ENCODE measurements around the gene IGSF22. TPM values are rescaled to one million over a fixed set of nuclear protein-coding genes. Genes with fewer than 3 reads are reported as not detected.

The IGSF22 gene
- polyA plus RNA-seq, 1 of the 3 experiments (the other 2 are of a cell fraction): 0.02 TPM

GRCh38 chr11:18741783-18742182 lies 15.8 kb upstream of the IGSF22 start:
- H3K9me3 ChIP-seq: no peaks in the 10 kb centered on the region
- POLR2A ChIA-PET: no interaction called here
- no peak for TF ChIP-seq RAD21 (IDR thresholded peaks at IDR 0.05; ENCODE audit: low read length)
- TF ChIP-seq MXI1 (IDR thresholded peaks at IDR 0.05; ENCODE audit: low read depth, low read length): no peak
- TF ChIP-seq PBX3 (IDR thresholded peaks at IDR 0.05): no peak
- TF ChIP-seq IRF3 (IDR thresholded peaks at IDR 0.05; ENCODE audit: low read depth, low read length): no peak
- TF ChIP-seq TCF12 (IDR thresholded peaks at IDR 0.05): no peak
- TF ChIP-seq ELF1 (IDR thresholded peaks at IDR 0.05): no peak
- no peak for TF ChIP-seq REST (IDR thresholded peaks at IDR 0.05; ENCODE audit: low read depth, low read length)
- no peak for TF ChIP-seq NRF1 (IDR thresholded peaks at IDR 0.05; ENCODE audit: low read depth, low read length)
- TF ChIP-seq JUND (IDR thresholded peaks at IDR 0.05): no peak
- no peak for TF ChIP-seq RCOR1 (IDR thresholded peaks at IDR 0.05; ENCODE audit: low read length)
- no peak for TF ChIP-seq YY1 (IDR thresholded peaks at IDR 0.05; ENCODE audit: low read depth)
- no peak for TF ChIP-seq USF1 (IDR thresholded peaks at IDR 0.05; ENCODE audit: borderline replicate concordance, low read depth)
- no peak for TF ChIP-seq CTCF (IDR thresholded peaks at IDR 0.05)
- no peak for TF ChIP-seq EP300 (IDR thresholded peaks at IDR 0.05; ENCODE audit: borderline replicate concordance in 1 of 2, low read depth in 1 of 2, low read length in 1 of 2)
- no peak for TF ChIP-seq FOSL2 (IDR thresholded peaks at IDR 0.05; ENCODE audit: borderline replicate concordance, low read depth)
- no peak for TF ChIP-seq TEAD4 (IDR thresholded peaks at IDR 0.05; ENCODE audit: borderline replicate concordance, insufficient read depth)
- no peak for TF ChIP-seq SIN3A (IDR thresholded peaks at IDR 0.05; ENCODE audit: borderline replicate concordance, low read depth, low read length)
- TF ChIP-seq ZBTB33 (IDR thresholded peaks at IDR 0.05; ENCODE audit: borderline replicate concordance, low read depth): no peak
- TF ChIP-seq CHD2 (IDR thresholded peaks at IDR 0.05; ENCODE audit: low read length, partially characterized antibody): no peak

More at GRCh38 chr11:18741783-18742182, 15.8 kb upstream of the IGSF22 start:
- Histone ChIP-seq H3K9me2 (no peaks in the 10 kb centered on the region), H3F3A (replicated peaks; ENCODE audit: insufficient read depth) (no peaks in the 10 kb centered on the region), H3K4me3 (ENCODE audit: low read depth in 2 of 2, low read length in 1 of 2) (no peak overlapping the region), H3K4me1 (ENCODE audit: control insufficient read depth in 1 of 2, insufficient read depth in 2 of 2, low read depth in 1 of 2, low read length in 1 of 2) (no peaks in the 10 kb centered on the region; a peak in 1 of 4 replicates), H2AFZ (ENCODE audit: low read depth) (no peak overlapping the region), H3K27ac (ENCODE audit: low read depth in 2 of 2, low read length in 1 of 2) (no peak overlapping the region), H3K36me3 (replicated peaks in 1 of 2; ENCODE audit: control insufficient read depth in 1 of 2, insufficient read depth in 2 of 2, low read length in 1 of 2) (no peaks in the 10 kb centered on the region), H3K79me2 (ENCODE audit: insufficient read depth) (no peaks in the 10 kb centered on the region), H4K20me1 (ENCODE audit: insufficient read depth) (no peaks in the 10 kb centered on the region), H3K4me2 (no peak overlapping the region), H3K9ac (no peak overlapping the region), H3K27me3 (ENCODE audit: insufficient read depth) (no peaks in the 10 kb centered on the region)
- WGBS (ENCODE audit: low lambda C conversion rate): 62% methylated on average over 3 of the region's 3 CpGs
- DNase-seq: no peak
- CTCF ChIA-PET: interaction anchor here (0.6 to 11.6 kb wide), 6 partner anchors 12 to 515 kb away, joined by 3 to 103 read pairs (median 10); no protein-coding TSS in a partner anchor
